Natural killer cell (primary cell): ENCODE results near the gene PTCD2. TPM values are rescaled to one million over a fixed set of nuclear protein-coding genes. Genes with fewer than 3 reads are reported as not detected.
"Not testable (repeated sequence)": the region's sequence is repeated elsewhere in the genome, so short reads cannot be mapped to it uniquely, and the experiment has no call there.

Source experiments
- ATAC-seq, 3 donors: fragments of 150-1000 bp in 2 of 3; fragments of 200-7000 bp in 1 of 3; cut with Tn5 transposase; 1 replicate in 1 of 3; 2 replicates in 2 of 3; pipeline ENCODE4 v1.10.0; 2021; ENCODE audit warnings: mild to moderate bottlenecking in 2 of 3, moderate library complexity in 2 of 3
- DNase-seq, 2 donors: peaks; one replicate each; pipeline versions ENCODE4 v3.0.0 to v3.0.0-alpha.2; 2013 to 2021; ENCODE audit warnings: mixed read lengths in 1 of 2
- H3K27ac ChIP-seq: one replicate; pipeline ENCODE4 v1.5.1; 2013; ENCODE audit warnings: mild to moderate bottlenecking, low read length
- H3K27me3 ChIP-seq: one replicate; pipeline ENCODE4 v1.6.1; 2013; ENCODE audit warnings: low read length; ENCODE audit not compliant: control insufficient read depth, insufficient read depth
- H3K36me3 ChIP-seq: one replicate; pipeline ENCODE4 v1.6.1; 2013; ENCODE audit warnings: low read length; ENCODE audit not compliant: control insufficient read depth, insufficient read depth
- H3K4me1 ChIP-seq: one replicate; pipeline ENCODE4 v1.6.1; 2013; ENCODE audit warnings: low read length; ENCODE audit not compliant: control insufficient read depth, insufficient read depth
- H3K4me3 ChIP-seq: one replicate; pipeline ENCODE4 v1.5.1; 2013; ENCODE audit warnings: low read length
- H3K9me3 ChIP-seq: one replicate; pipeline ENCODE4 v1.6.1; 2013; ENCODE audit warnings: low read length; ENCODE audit not compliant: control insufficient read depth, insufficient read depth
- H3K27ac Mint-ChIP-seq, 2 donors: one replicate each; pipeline ENCODE4 v1.8.0; 2022; ENCODE audit warnings: mild to moderate bottlenecking in 2 of 2, mixed read lengths in 2 of 2, moderate library complexity in 1 of 2
- H3K27me3 Mint-ChIP-seq, 2 donors: one replicate each; pipeline ENCODE4 v1.8.0; 2022; ENCODE audit warnings: low read depth in 2 of 2, mixed read lengths in 2 of 2
- H3K36me3 Mint-ChIP-seq: one replicate; pipeline ENCODE4 v1.8.0; 2022; ENCODE audit warnings: mixed read lengths
- H3K4me1 Mint-ChIP-seq, 2 donors: one replicate each; pipeline ENCODE4 v1.8.0; 2022; ENCODE audit warnings: mixed read lengths in 2 of 2
- H3K4me3 Mint-ChIP-seq: one replicate; pipeline ENCODE4 v1.8.0; 2022; ENCODE audit warnings: mild to moderate bottlenecking, moderate library complexity, mixed read lengths
- H3K9me3 Mint-ChIP-seq, 2 donors: one replicate each; pipeline ENCODE4 v1.8.0; 2022; ENCODE audit warnings: mixed read lengths in 2 of 2
- CTCF ChIP-seq: fragments of 200-600 bp; IDR thresholded peaks from one replicate; pipeline ENCODE4 v1.8.0; 2022; ENCODE audit warnings: antibody characterized with exemption
- WGBS: methylation state at CpG from one replicate; pipeline ENCODE4 v1.1.7; 2013; ENCODE audit warnings: missing lambda C conversion rate; ENCODE audit not compliant: insufficient coverage; 5-methylcytosine and 5-hydroxymethylcytosine counted together
- intact Hi-C: fragments of 100-400 bp; cut with micrococcal nuclease; formaldehyde crosslinking; loops from one replicate; pipeline ENCODE4 v1.14.2; 2022
- total RNA-seq, 4 donors: library from RNA; stranded (reverse); fragments of 120-200 nt in 1 of 4; gene quantifications; one replicate each; pipeline versions ENCODE4 v1.2.3 to v1.2.4, GENCODE V29; 2013 to 2022

The PTCD2 gene
- total RNA-seq, 3 donors from 2014 or later (not counting 1 experiment from before 2014, with no cell fraction given) = 4.9 to 5.9 (median 5.0) TPM

GRCh38 chr5:72308853-72309191, 11.4 kb upstream of the PTCD2 start:
- H3K36me3 Mint-ChIP-seq = peaks cover 14% of the 10 kb centered on the region
- H3K27ac Mint-ChIP-seq = peak overlapping the region; percentile 93 to 96
- Histone ChIP-seq H3K36me3 (peaks cover 14% of the 10 kb centered on the region), H3K27ac (peak overlapping the region; percentile 1), H3K9me3 (no peaks in the 10 kb centered on the region), H3K4me1 (peaks cover 5% of the 10 kb centered on the region), H3K27me3 (no peaks in the 10 kb centered on the region), H3K4me3 (no peak overlapping the region)
- H3K4me3 Mint-ChIP-seq = peak overlapping the region; percentile 96
- WGBS = 88% methylated on average over 6 of the region's 6 CpGs
- ATAC-seq = no peak
- no peaks in the 10 kb centered on the region for H3K9me3 Mint-ChIP-seq
- DNase-seq = no peak
- H3K27me3 Mint-ChIP-seq = no peaks in the 10 kb centered on the region
- intact Hi-C loops = loop anchor here (1.0 to 5.0 kb wide), 5 partner anchors 11 to 722 kb away; partner anchors contain the start of genes MCCC2, MRPS27 and PTCD2
- peaks cover 27 to 31% of the 10 kb centered on the region in 2 donors for H3K4me1 Mint-ChIP-seq
- TF ChIP-seq CTCF = no peak

- TF ChIP-seq CTCF = no peak
- no peaks in the 10 kb centered on the region for H3K27me3 Mint-ChIP-seq
- peaks cover 14% of the 10 kb centered on the region for H3K36me3 Mint-ChIP-seq
Measured at GRCh38 chr5:72313141-72313540, 7.0 kb upstream of the PTCD2 start.

GRCh38 chr5:72314571-72315172, 5.5 kb upstream of the PTCD2 start:
- Mint-ChIP-seq H3K9me3 (no peaks in the 10 kb centered on the region), H3K4me1 (peaks cover 13 to 16% of the 10 kb centered on the region in 2 donors), H3K36me3 (peaks cover 14% of the 10 kb centered on the region), H3K27me3 (no peaks in the 10 kb centered on the region), H3K4me3 (no peak overlapping the region), H3K27ac (no peak overlapping the region)
- 97% methylated on average over 3 of the region's 3 CpGs for WGBS
- H3K4me3 ChIP-seq = no peak overlapping the region
- no peaks in the 10 kb centered on the region for H3K9me3 ChIP-seq
- no peak for TF ChIP-seq CTCF
- intact Hi-C loops = no loop called here
- peaks cover 5% of the 10 kb centered on the region for H3K4me1 ChIP-seq
- H3K27me3 ChIP-seq = no peaks in the 10 kb centered on the region
- H3K36me3 ChIP-seq = peaks cover 14% of the 10 kb centered on the region
- ATAC-seq = no peak
- DNase-seq = peak in 1 of 2 donors; percentile 10
- no peak overlapping the region for H3K27ac ChIP-seq

More at GRCh38 chr5:72313141-72313540, 7.0 kb upstream of the PTCD2 start:
- Mint-ChIP-seq H3K4me1 (peaks cover 8 to 13% of the 10 kb centered on the region in 2 donors), H3K27ac (no peak overlapping the region), H3K9me3 (no peaks in the 10 kb centered on the region), H3K4me3 (no peak overlapping the region)
- H3K36me3 ChIP-seq = peaks cover 14% of the 10 kb centered on the region
- no peak for DNase-seq
- ATAC-seq = no peak
- WGBS = 100% methylated on average over 1 of the region's 1 CpG
- H3K4me1 ChIP-seq = no peaks in the 10 kb centered on the region
- no peak overlapping the region for H3K27ac ChIP-seq
- H3K9me3 ChIP-seq = no peaks in the 10 kb centered on the region
- no peaks in the 10 kb centered on the region for H3K27me3 ChIP-seq
- intact Hi-C loops = no loop called here
- no peak overlapping the region for H3K4me3 ChIP-seq

- H3K27ac ChIP-seq = peak overlapping the region; percentile 65
- WGBS = 9% methylated on average over 28 of the region's 28 CpGs
- Mint-ChIP-seq H3K4me3 (peak overlapping the region; percentile 89), H3K27ac (peak overlapping the region; percentile 84 to 90), H3K4me1 (peaks cover 17 to 31% of the 10 kb centered on the region in 2 donors)
- H3K9me3 ChIP-seq, H3K27me3 ChIP-seq, DNase-seq, intact Hi-C loops, H3K9me3 Mint-ChIP-seq, ATAC-seq, H3K36me3 ChIP-seq, H3K36me3 Mint-ChIP-seq, H3K27me3 Mint-ChIP-seq: not testable (repeated sequence)
- peak overlapping the region; percentile 78 for H3K4me3 ChIP-seq
- H3K4me1 ChIP-seq = peaks cover 12% of the 10 kb centered on the region
Measured at GRCh38 chr5:72319435-72319975, 668 bp upstream of the PTCD2 start.
